ENCODE results near the gene LMAN1L.

The LMAN1L gene

GRCh38 chr15:74809242-74809641 is 3.4 kb upstream of the LMAN1L start:
- Histone ChIP-seq H3K9ac (ENCODE audit: low read length) (no peak overlapping the region), H3K27me3 (ENCODE audit: insufficient read depth, low read length) (no peaks in the 10 kb centered on the region; the same call in 1 of the 2 replicates), H3K4me1 (ENCODE audit: insufficient read depth, low read length, severe bottlenecking) (no peaks in the 10 kb centered on the region), H4K20me1 (ENCODE audit: insufficient read depth, low read length) (no peaks in the 10 kb centered on the region), H3K9me3 (ENCODE audit: low read length) (no peaks in the 10 kb centered on the region), H2AFZ (ENCODE audit: low read length) (no peak overlapping the region), H3K9me2 (ENCODE audit: low read depth, low read length) (no peaks in the 10 kb centered on the region), H3K27ac (ENCODE audit: low read depth, low read length, poor library complexity, severe bottlenecking) (no peak overlapping the region), H3K4me3 (ENCODE audit: low read depth, low read length, poor library complexity, severe bottlenecking) (no peak overlapping the region), H3K4me2 (ENCODE audit: low read length) (no peak overlapping the region), H3K79me2 (ENCODE audit: insufficient read depth, low read length) (no peaks in the 10 kb centered on the region), H3F3A (ENCODE audit: insufficient read depth, low read length) (no peaks in the 10 kb centered on the region), H3K36me3 (ENCODE audit: insufficient read depth, low read length) (peaks cover 11% of the 10 kb centered on the region)
- TF ChIP-seq CTCF (IDR thresholded peaks at IDR 0.05; ENCODE audit: low read length) (no peak), EZH2 (IDR thresholded peaks at IDR 0.05; ENCODE audit: borderline replicate concordance, low read length) (no peak)

- Histone ChIP-seq H3K9ac (ENCODE audit: low read length) (no peak overlapping the region), H3K79me2 (ENCODE audit: insufficient read depth, low read length) (no peaks in the 10 kb centered on the region), H3K9me2 (ENCODE audit: low read depth, low read length) (no peaks in the 10 kb centered on the region), H3K9me3 (ENCODE audit: low read length) (no peaks in the 10 kb centered on the region), H3K36me3 (ENCODE audit: insufficient read depth, low read length) (peaks cover 4% of the 10 kb centered on the region; the same call in 1 of the 2 replicates), H3K4me2 (ENCODE audit: low read length) (no peak overlapping the region), H3K4me1 (ENCODE audit: insufficient read depth, low read length, severe bottlenecking) (no peaks in the 10 kb centered on the region), H3F3A (ENCODE audit: insufficient read depth, low read length) (no peaks in the 10 kb centered on the region), H2AFZ (ENCODE audit: low read length) (no peak overlapping the region), H3K27ac (ENCODE audit: low read depth, low read length, poor library complexity, severe bottlenecking) (no peak overlapping the region), H3K4me3 (ENCODE audit: low read depth, low read length, poor library complexity, severe bottlenecking) (no peak overlapping the region), H3K27me3 (ENCODE audit: insufficient read depth, low read length) (no peaks in the 10 kb centered on the region; the same call in 1 of the 2 replicates), H4K20me1 (ENCODE audit: insufficient read depth, low read length) (no peaks in the 10 kb centered on the region)
- TF ChIP-seq EZH2 (IDR thresholded peaks at IDR 0.05; ENCODE audit: borderline replicate concordance, low read length): no peak
- no peak for TF ChIP-seq CTCF (IDR thresholded peaks at IDR 0.05; ENCODE audit: low read length)
These were observed 2.7 kb upstream of the LMAN1L start for GRCh38 chr15:74809956-74810355.

- Histone ChIP-seq H3K9ac (ENCODE audit: low read length) (no peak overlapping the region), H3K9me3 (ENCODE audit: low read length) (no peaks in the 10 kb centered on the region), H3K9me2 (ENCODE audit: low read depth, low read length) (no peaks in the 10 kb centered on the region), H3K4me1 (ENCODE audit: insufficient read depth, low read length, severe bottlenecking) (peaks cover 15% of the 10 kb centered on the region), H3K79me2 (ENCODE audit: insufficient read depth, low read length) (no peaks in the 10 kb centered on the region), H3K36me3 (ENCODE audit: insufficient read depth, low read length) (no peaks in the 10 kb centered on the region), H3F3A (ENCODE audit: insufficient read depth, low read length) (no peaks in the 10 kb centered on the region), H4K20me1 (ENCODE audit: insufficient read depth, low read length) (no peaks in the 10 kb centered on the region), H3K27ac (ENCODE audit: low read depth, low read length, poor library complexity, severe bottlenecking) (no peak overlapping the region), H3K4me2 (ENCODE audit: low read length) (no peak overlapping the region), H2AFZ (ENCODE audit: low read length) (no peak overlapping the region), H3K27me3 (ENCODE audit: insufficient read depth, low read length) (no peaks in the 10 kb centered on the region; the same call in 1 of the 2 replicates), H3K4me3 (ENCODE audit: low read depth, low read length, poor library complexity, severe bottlenecking) (no peak overlapping the region)
- TF ChIP-seq CTCF (IDR thresholded peaks at IDR 0.05; ENCODE audit: low read length) (no peak), EZH2 (IDR thresholded peaks at IDR 0.05; ENCODE audit: borderline replicate concordance, low read length) (no peak)
These were observed 2.7 kb downstream of the LMAN1L start for GRCh38 chr15:74815121-74815934.
